Choroid plexus epithelial cell (primary cell): Measurements from ENCODE around the gene SH2D2A.

ENCODE experiments used
- DNase-seq: peaks from one replicate; pipeline ENCODE4 v3.0.0-alpha.2; 2010; ENCODE audit warnings: low read depth
- H3K4me3 ChIP-seq: 2 replicates; pipeline ENCODE4 v1.5.1; 2011; ENCODE audit warnings: low read depth, mild to moderate bottlenecking, control low read depth, low read length, moderate library complexity
- CTCF ChIP-seq: conservative IDR thresholded peaks from 2 replicates; pipeline ENCODE4 v1.5.1; 2011; ENCODE audit warnings: low read depth, mild to moderate bottlenecking, control low read depth, inconsistent platforms, low read length, moderate library complexity

Gene SH2D2A

GRCh38 chr1:156795787-156796186 is 20.9 kb downstream of the SH2D2A start:
- TF ChIP-seq CTCF = no peak
- H3K4me3 ChIP-seq = no peak overlapping the region
- no peak for DNase-seq

- no peak for TF ChIP-seq CTCF
- no peak for DNase-seq
- H3K4me3 ChIP-seq = no peak overlapping the region
Observed at GRCh38 chr1:156795374-156795733, 21.3 kb downstream of the SH2D2A start.

- peak; percentile 33 for DNase-seq
- no peak overlapping the region for H3K4me3 ChIP-seq
- no peak for TF ChIP-seq CTCF
Observed at GRCh38 chr1:156794506-156795373, 21.9 kb downstream of the SH2D2A start.

- no peak for DNase-seq
- no peak overlapping the region for H3K4me3 ChIP-seq
- TF ChIP-seq CTCF = no peak
Observed at GRCh38 chr1:156789621-156790318, 26.9 kb downstream of the SH2D2A start.

- no peak for TF ChIP-seq CTCF
- no peak overlapping the region for H3K4me3 ChIP-seq
- no peak for DNase-seq
Observed at GRCh38 chr1:156788136-156788535, 28.5 kb downstream of the SH2D2A start.

- DNase-seq = no peak
- TF ChIP-seq CTCF = no peak
Observed at GRCh38 chr1:156786640-156787039, 30.0 kb downstream of the SH2D2A start.

GRCh38 chr1:156785458-156785857 is 31.2 kb downstream of the SH2D2A start:
- no peak overlapping the region for H3K4me3 ChIP-seq
- DNase-seq = no peak
- TF ChIP-seq CTCF = no peak

More at GRCh38 chr1:156786640-156787039, 30.0 kb downstream of the SH2D2A start:
- no peak overlapping the region for H3K4me3 ChIP-seq
